Astrocyte of the cerebellum (primary cell): ENCODE measurements around the gene PIGN.

Source experiments
- DNase-seq: peaks from one replicate; pipeline ENCODE4 v3.0.0-alpha.2; 2011; ENCODE audit warnings: low read depth
- H3K4me3 ChIP-seq: 2 replicates; pipeline ENCODE4 v1.5.1; 2011; ENCODE audit warnings: mild to moderate bottlenecking, low read depth, low read length, moderate library complexity
- in situ Hi-C: cut with HindIII; loops from 2 replicates; pipeline ENCODE4 v1.10.0; 2017; ENCODE audit warnings: low sequenced_read_pairs
- TF ChIP-seq, protein P1 (sequence below): IDR thresholded peaks from 2 replicates; pipeline ENCODE4 v1.5.1; 2012; ENCODE audit warnings: low read length, low read depth, moderate library complexity, mild to moderate bottlenecking; ENCODE audit errors: missing control alignments

The PIGN gene

DNA sequence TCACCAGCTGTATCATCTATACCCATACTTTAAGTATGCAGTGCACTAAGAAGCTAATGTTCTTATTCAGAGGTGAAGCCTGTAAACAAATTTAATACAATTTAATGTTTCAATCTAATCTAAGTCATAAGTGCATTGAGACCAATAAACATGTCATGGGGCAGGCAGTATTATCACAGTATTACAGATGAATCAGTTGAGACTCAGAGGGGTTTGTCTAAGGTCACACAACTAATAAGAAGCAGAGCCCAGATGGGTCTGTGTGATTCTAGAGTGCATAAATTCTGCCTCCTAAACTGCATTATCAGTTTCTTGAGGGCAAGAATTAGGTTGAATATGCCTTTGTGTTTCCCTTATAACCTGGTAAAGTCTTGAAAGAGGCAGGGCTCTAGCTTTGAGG, 153.1 kb downstream of the PIGN start:
- no peak for DNase-seq
- TF ChIP-seq, protein P1, sequence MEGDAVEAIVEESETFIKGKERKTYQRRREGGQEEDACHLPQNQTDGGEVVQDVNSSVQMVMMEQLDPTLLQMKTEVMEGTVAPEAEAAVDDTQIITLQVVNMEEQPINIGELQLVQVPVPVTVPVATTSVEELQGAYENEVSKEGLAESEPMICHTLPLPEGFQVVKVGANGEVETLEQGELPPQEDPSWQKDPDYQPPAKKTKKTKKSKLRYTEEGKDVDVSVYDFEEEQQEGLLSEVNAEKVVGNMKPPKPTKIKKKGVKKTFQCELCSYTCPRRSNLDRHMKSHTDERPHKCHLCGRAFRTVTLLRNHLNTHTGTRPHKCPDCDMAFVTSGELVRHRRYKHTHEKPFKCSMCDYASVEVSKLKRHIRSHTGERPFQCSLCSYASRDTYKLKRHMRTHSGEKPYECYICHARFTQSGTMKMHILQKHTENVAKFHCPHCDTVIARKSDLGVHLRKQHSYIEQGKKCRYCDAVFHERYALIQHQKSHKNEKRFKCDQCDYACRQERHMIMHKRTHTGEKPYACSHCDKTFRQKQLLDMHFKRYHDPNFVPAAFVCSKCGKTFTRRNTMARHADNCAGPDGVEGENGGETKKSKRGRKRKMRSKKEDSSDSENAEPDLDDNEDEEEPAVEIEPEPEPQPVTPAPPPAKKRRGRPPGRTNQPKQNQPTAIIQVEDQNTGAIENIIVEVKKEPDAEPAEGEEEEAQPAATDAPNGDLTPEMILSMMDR: no peak
- in situ Hi-C loops: no loop called here
- no peak overlapping the region for H3K4me3 ChIP-seq

DNA sequence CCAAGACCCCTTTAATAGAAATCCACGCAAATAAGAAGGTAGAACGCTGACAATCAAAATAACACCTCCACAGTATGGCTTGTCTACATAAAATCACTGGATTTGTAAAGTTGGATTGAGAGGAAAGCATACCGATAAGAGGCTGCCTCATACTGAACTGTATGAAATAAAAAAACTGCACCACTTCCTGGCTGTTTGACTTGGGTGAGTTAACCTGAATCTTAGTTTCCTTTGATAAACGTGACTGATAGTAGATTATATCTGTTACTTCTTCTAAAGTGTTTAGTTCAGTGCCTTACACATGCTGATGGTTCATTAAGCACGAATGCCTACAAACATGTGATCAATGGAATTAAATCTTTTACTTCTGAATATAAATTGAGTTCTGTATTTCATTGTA, 153.6 kb downstream of the PIGN start:
- TF ChIP-seq, protein P1: no peak
- in situ Hi-C loops: no loop called here
- no peak overlapping the region for H3K4me3 ChIP-seq
- no peak for DNase-seq

DNA sequence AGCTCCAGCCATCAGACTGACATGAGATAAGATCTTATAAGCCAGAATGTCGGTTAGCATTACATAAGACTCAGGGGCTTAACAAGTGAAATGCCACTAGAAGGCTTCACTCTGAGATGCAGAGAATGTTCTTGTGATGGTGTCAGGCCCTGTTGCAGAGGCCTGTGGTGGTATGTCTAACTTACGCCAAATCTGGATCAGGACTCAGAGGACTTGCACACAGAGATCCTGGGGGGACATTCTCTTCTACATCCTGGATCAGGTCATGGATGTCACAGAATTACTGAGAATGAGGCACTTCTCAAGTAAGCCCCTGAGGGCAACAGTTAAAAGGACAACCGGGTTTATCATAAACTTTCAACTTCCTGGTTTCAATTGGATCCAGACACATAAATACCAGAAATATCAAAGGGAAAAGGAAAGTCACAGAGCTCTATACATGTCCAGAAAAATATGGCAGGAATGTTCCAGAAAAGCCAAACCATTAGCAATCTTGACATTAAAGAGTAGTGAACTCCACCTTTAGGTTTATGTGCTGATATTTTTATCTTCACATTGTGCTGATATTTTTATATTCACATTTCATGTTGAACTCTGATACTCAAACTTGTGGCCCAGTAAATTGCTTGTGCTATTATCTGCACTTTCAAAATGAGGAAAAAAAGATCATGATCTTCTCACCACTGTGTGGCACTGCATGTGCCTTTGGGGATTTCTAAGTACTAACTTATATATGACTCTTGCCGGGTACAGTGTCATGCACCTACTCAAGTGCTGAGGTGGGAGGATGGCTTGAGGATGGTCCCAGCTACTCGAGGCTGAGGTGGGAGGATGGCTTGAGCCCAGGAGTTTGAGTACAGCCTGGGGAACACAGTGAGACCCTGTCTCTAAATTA, 156.5 kb downstream of the PIGN start:
- TF ChIP-seq, protein P1: no peak
- H3K4me3 ChIP-seq: no peak overlapping the region
- no peak for DNase-seq
- in situ Hi-C loops: no loop called here

DNA sequence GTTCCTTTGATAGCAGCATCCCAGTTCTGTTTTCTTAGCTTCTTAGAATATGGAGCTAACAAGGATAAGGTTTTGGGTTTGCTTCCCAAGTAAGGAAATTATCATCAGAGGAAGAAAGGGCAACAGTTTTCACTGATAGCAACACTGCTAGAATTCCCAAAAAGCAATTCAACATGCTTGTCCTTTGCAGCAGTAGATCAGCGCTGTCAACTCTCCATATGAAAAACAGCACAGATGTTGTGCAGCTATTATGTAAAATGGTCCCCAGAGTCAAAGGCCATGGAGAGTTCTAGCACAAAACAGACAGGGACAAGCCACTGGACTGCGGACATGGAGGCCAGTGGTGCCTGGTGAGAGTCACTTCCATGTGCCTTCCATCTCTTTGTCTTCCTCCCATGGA, 158.1 kb downstream of the PIGN start:
- no peak for DNase-seq
- in situ Hi-C loops: no loop called here
- H3K4me3 ChIP-seq: no peak overlapping the region
- TF ChIP-seq, protein P1: no peak

DNA sequence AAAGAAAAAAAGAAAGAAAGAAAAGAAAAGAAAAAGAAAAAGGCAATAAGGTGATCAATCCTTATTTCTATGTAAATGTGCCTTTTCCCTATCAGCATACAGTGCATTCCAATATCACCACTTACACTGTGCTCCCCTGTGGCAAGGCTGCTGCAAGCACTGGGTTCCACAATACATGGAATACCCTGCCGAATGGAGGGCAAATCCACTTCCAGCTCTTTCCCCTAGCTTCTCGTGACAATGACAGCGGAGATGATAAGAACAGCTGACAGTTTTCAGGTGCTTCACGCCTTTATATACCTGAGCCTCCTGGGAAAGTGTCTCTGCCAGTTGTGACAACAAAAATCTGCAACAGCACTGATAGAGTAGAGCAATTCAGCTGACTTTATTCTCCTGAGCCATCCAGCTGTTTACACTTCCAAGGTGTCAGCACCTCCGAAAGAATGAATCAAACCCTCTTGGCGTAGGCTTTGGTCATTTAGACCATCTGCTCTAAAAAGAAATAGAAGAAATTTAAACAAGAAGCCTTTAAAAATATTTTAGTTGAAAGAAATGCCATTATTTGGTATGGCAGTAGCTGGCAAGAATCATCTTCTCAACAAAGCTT, 158.8 kb downstream of the PIGN start:
- in situ Hi-C loops: no loop called here
- TF ChIP-seq, protein P1: no peak
- no peak overlapping the region for H3K4me3 ChIP-seq
- DNase-seq: no peak

DNA sequence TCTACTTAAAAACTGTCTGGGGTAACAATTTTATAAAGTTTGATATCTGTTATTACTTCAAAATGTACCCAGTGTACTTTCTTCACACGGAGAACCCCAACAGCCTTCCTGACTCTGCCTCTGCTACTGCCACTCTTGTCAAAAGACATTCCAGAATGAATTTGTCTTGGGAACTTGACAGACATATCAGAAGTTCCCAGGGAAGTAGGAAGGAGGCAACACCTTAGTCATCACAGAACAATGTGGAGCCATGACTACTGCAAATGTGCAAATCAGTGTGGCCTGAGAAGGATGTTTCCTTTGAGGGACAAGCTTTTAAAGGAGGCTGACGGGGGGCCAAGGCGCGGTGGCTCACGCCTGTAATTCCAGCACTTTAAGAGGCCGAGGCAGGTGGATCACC, 160.3 kb downstream of the PIGN start:
- in situ Hi-C loops: no loop called here
- DNase-seq: no peak
- TF ChIP-seq, protein P1: no peak
- no peak overlapping the region for H3K4me3 ChIP-seq
